Transverse colon (tissue), 4 donors: Measurements from ENCODE around the gene HHLA2. TPM values are rescaled to one million over a fixed set of nuclear protein-coding genes. Genes with fewer than 3 reads are reported as not detected.

Source experiments
- DNase-seq: peaks from one replicate; pipeline ENCODE4 v3.0.0-alpha.2; 2019
- H3K27ac ChIP-seq, 4 donors: fragments of 200-600 bp; sonication (generic); 2 replicates each; pipeline ENCODE4 v1.5.1; 2016 to 2018; ENCODE audit warnings: inconsistent platforms in 4 of 4
- H3K27me3 ChIP-seq: fragments of 200-600 bp; sonication (generic); 2 replicates; pipeline ENCODE4 v1.5.1; 2017; ENCODE audit warnings: inconsistent platforms
- H3K36me3 ChIP-seq, 4 donors: fragments of 200-600 bp; sonication (generic); 2 replicates each; pipeline ENCODE4 v1.5.1; 2017 to 2019; ENCODE audit warnings: inconsistent platforms in 4 of 4
- H3K4me1 ChIP-seq, 4 donors: fragments of 200-600 bp; sonication (generic); 2 replicates each; pipeline ENCODE4 v1.5.1; 2017 to 2020; ENCODE audit warnings: inconsistent platforms in 4 of 4
- H3K4me3 ChIP-seq, 4 donors: fragments of 200-600 bp; sonication (generic); 1 replicate in 1 of 4; 2 replicates in 3 of 4; pipeline versions ENCODE4 v1.5.1 to v1.6.1; 2017 to 2019; ENCODE audit warnings: inconsistent platforms in 4 of 4
- H3K9me3 ChIP-seq, 2 donors: fragments of 200-600 bp; sonication (generic); 2 replicates each; pipeline ENCODE4 v1.5.1; 2017 to 2019; ENCODE audit warnings: inconsistent platforms in 2 of 2
- CTCF ChIP-seq, 5 experiments: fragments of 200-600 bp in 3 of 5; fragments of 450-650 bp in 2 of 5; sonication (generic) in 3 of 5; IDR thresholded peaks; 1 replicate in 2 of 5; 2 replicates in 3 of 5; pipeline ENCODE4 v1.5.1; 2016 to 2017; ENCODE audit warnings: antibody characterized with exemption in 5 of 5, inconsistent platforms in 3 of 5, mild to moderate bottlenecking in 2 of 5, moderate library complexity in 1 of 5
- EP300 ChIP-seq: sonication (generic); formaldehyde crosslinking; IDR thresholded peaks from one replicate; pipeline ENCODE4 v1.6.1; 2017; ENCODE audit warnings: antibody characterized with exemption, low read depth
- POLR2A ChIP-seq: fragments of 450-650 bp; IDR thresholded peaks from one replicate; pipeline ENCODE4 v1.6.1; 2016; ENCODE audit warnings: antibody characterized with exemption, mild to moderate bottlenecking, moderate library complexity
- POLR2AphosphoS5 ChIP-seq, 3 donors: sonication (generic); formaldehyde crosslinking; IDR thresholded peaks; one replicate each; pipeline ENCODE4 v1.6.1; 2016; ENCODE audit warnings: antibody characterized with exemption in 3 of 3
- WGBS, 2 donors: methylation state at CpG; one replicate each; pipeline ENCODE4 v1.1.5; 2018; ENCODE audit warnings: low coverage in 1 of 2; 5-methylcytosine and 5-hydroxymethylcytosine counted together
- in situ Hi-C, 4 donors: fragments of 200-750 bp; cut with MboI; loops; one replicate each; pipeline versions ENCODE4 v1.15.0 to v1.15.1; 2017; ENCODE audit warnings: low sequenced_read_pairs in 3 of 4, low pct_ligation_motif_present in 1 of 4, low pct_unique_long_range_greater_than_20kb in 1 of 4
- intact Hi-C: fragments of 100-400 bp; cut with DNase I; formaldehyde crosslinking; loops from one replicate; pipeline ENCODE4 v1.15.1; 2023; ENCODE audit warnings: low total_unique reads
- total RNA-seq, 4 donors: library from RNA; depleted of rRNA; stranded (reverse); fragments of >200 nt; gene quantifications; one replicate each; pipeline ENCODE4 v1.1.0, GENCODE V29; 2016

HHLA2 gene
- total RNA-seq, 4 donors from 2014 or later: 26.7 to 226 (median 204) TPM

GRCh38 chr3:108420926-108421325 lies 124.6 kb downstream of the HHLA2 start:
- no peak overlapping the region for H3K27ac ChIP-seq
- no peak overlapping the region for H3K4me3 ChIP-seq
- no peaks in the 10 kb centered on the region for H3K9me3 ChIP-seq
- in situ Hi-C loops: no loop called here
- 100% methylated on average over 2 of the region's 2 CpGs; no CpG with 5 or more reads in 1 of the 2 donors for WGBS, 2 donors
- no peak for DNase-seq
- H3K4me1 ChIP-seq: peaks cover 0 to 11% (median 6%) of the 10 kb centered on the region in 4 donors
- TF ChIP-seq POLR2A (no peak), EP300 (no peak), POLR2AphosphoS5 (IDR thresholded peaks at IDR 0.05) (no peak), CTCF (IDR thresholded peaks at IDR 0.05) (no peak)
- intact Hi-C loops: no loop called here
- H3K27me3 ChIP-seq: no peaks in the 10 kb centered on the region
- H3K36me3 ChIP-seq: no peaks in the 10 kb centered on the region

Other genes starting within 250 kb of the HHLA2 start
- gene CD47, start 205.5 kb upstream of the HHLA2 start, total RNA-seq: 100 to 1,000 TPM in 1 of 4 donors, 10 to 100 TPM in 3; 71.7 to 108 (median 93.4) TPM
- gene IFT57, start 74.1 kb upstream of the HHLA2 start, total RNA-seq: 10 to 100 TPM; 38.2 to 78.0 (median 57.4) TPM
- under 1 TPM in 2 of 4 donors, not detected in 2; 0.16 to 0.41 TPM for gene MYH15, start 214.0 kb downstream of the HHLA2 start, total RNA-seq